Measurements from ENCODE around the gene IMP4. TPM values are rescaled to one million over a fixed set of nuclear protein-coding genes. Genes with fewer than 3 reads are reported as not detected.

IMP4 gene
- polyA plus RNA-seq, 1 of the 3 experiments (the other 2 are of a cell fraction), result 252 TPM

GRCh38 chr2:130349174-130349573 lies 6.5 kb downstream of the IMP4 start:
- TF ChIP-seq PBX3 (IDR thresholded peaks at IDR 0.05), result no peak
- no peak for TF ChIP-seq RAD21 (IDR thresholded peaks at IDR 0.05; ENCODE audit: low read length)
- TF ChIP-seq GABPA (IDR thresholded peaks at IDR 0.05; ENCODE audit: low read depth), result no peak
- no peak for TF ChIP-seq USF1 (IDR thresholded peaks at IDR 0.05; ENCODE audit: borderline replicate concordance, low read depth)
- TF ChIP-seq FOXM1 (IDR thresholded peaks at IDR 0.05; ENCODE audit: low read depth), result no peak
- no peak for TF ChIP-seq CHD2 (IDR thresholded peaks at IDR 0.05; ENCODE audit: low read length, partially characterized antibody)
- no peak for TF ChIP-seq SIN3A (IDR thresholded peaks at IDR 0.05; ENCODE audit: borderline replicate concordance, low read depth, low read length)
- no peak for TF ChIP-seq TAF1 (IDR thresholded peaks at IDR 0.05; ENCODE audit: borderline replicate concordance, low read depth, low read length)
- no peak for TF ChIP-seq RXRA (IDR thresholded peaks at IDR 0.05; ENCODE audit: borderline replicate concordance, low read depth)
- TF ChIP-seq ELF1 (IDR thresholded peaks at IDR 0.05), result no peak
- TF ChIP-seq EP300 (IDR thresholded peaks at IDR 0.05; ENCODE audit: borderline replicate concordance in 1 of 2, low read depth in 1 of 2, low read length in 1 of 2), result no peak
- TF ChIP-seq REST (IDR thresholded peaks at IDR 0.05; ENCODE audit: low read depth, low read length), result no peak
- no peak for TF ChIP-seq RCOR1 (IDR thresholded peaks at IDR 0.05; ENCODE audit: low read length)
- WGBS (ENCODE audit: low lambda C conversion rate), result 90% methylated on average over 3 of the region's 3 CpGs
- no peaks in the 10 kb centered on the region for H3K27me3 ChIP-seq (ENCODE audit: insufficient read depth)
- H3K36me3 ChIP-seq (replicated peaks in 1 of 2; ENCODE audit: control insufficient read depth in 1 of 2, insufficient read depth in 2 of 2, low read length in 1 of 2), result peaks cover 27 to 48% of the 10 kb centered on the region in 2 experiments
- H3F3A ChIP-seq (replicated peaks; ENCODE audit: insufficient read depth), result peaks cover 3% of the 10 kb centered on the region
- H2AFZ ChIP-seq (ENCODE audit: low read depth), result no peak overlapping the region
- no peaks in the 10 kb centered on the region for H3K9me2 ChIP-seq
- H3K4me1 ChIP-seq (ENCODE audit: control insufficient read depth in 1 of 2, insufficient read depth in 2 of 2, low read depth in 1 of 2, low read length in 1 of 2), result peaks cover 0 to 11% of the 10 kb centered on the region in 2 experiments; a peak in 1 of 4 replicates
- H3K9ac ChIP-seq, result no peak overlapping the region
- ChIA-PET CTCF (no interaction called here), POLR2A (no interaction called here)
- no peak overlapping the region for H3K4me3 ChIP-seq (ENCODE audit: low read depth in 2 of 2, low read length in 1 of 2)
- peaks cover 7% of the 10 kb centered on the region for H3K79me2 ChIP-seq (ENCODE audit: insufficient read depth)
- H4K20me1 ChIP-seq (ENCODE audit: insufficient read depth), result peaks cover 5% of the 10 kb centered on the region; the same call in 1 of the 2 replicates
- no peak for DNase-seq
- no peak overlapping the region for H3K27ac ChIP-seq (ENCODE audit: low read depth in 2 of 2, low read length in 1 of 2)
- no peaks in the 10 kb centered on the region for H3K9me3 ChIP-seq
- no peak overlapping the region for H3K4me2 ChIP-seq

Data from SK-N-SH (cell line).